GM23248 (cell line): Measurements from ENCODE around the gene PARD6B. TPM values are rescaled to one million over a fixed set of nuclear protein-coding genes. Genes with fewer than 3 reads are reported as not detected.
A peak's percentile ranks its signal among the peaks of the same experiment; 100 is the strongest.

Experiments used
- DNase-seq: peaks from one replicate; pipeline ENCODE4 v3.0.0-alpha.2; 2015
- H2AFZ ChIP-seq: fragments of 200-600 bp; sonication (generic); 2 replicates; pipeline ENCODE4 v1.6.1; 2016; ENCODE audit warnings: antibody characterized with exemption
- H3F3A ChIP-seq: fragments of 200-600 bp; sonication (generic); 2 replicates; pipeline ENCODE4 v1.6.1; 2016; ENCODE audit warnings: mild to moderate bottlenecking, antibody characterized with exemption, mixed run types; ENCODE audit not compliant: insufficient read depth
- H3K27ac ChIP-seq: fragments of 200-600 bp; sonication (generic); 2 replicates; pipeline ENCODE4 v1.5.1; 2016; ENCODE audit warnings: mild to moderate bottlenecking
- H3K27me3 ChIP-seq: fragments of 200-600 bp; sonication (generic); replicated peaks from 2 replicates; pipeline ENCODE4 v1.6.1; 2016; ENCODE audit warnings: mild to moderate bottlenecking; ENCODE audit not compliant: insufficient read depth
- H3K36me3 ChIP-seq: fragments of 200-600 bp; sonication (generic); 2 replicates; pipeline ENCODE4 v1.6.1; 2016; ENCODE audit warnings: low read depth, mild to moderate bottlenecking
- H3K4me1 ChIP-seq: fragments of 200-600 bp; sonication (generic); 2 replicates; pipeline ENCODE4 v1.6.1; 2016; ENCODE audit warnings: mild to moderate bottlenecking; ENCODE audit not compliant: insufficient read depth
- H3K4me2 ChIP-seq: fragments of 200-600 bp; sonication (generic); one replicate; pipeline ENCODE4 v1.6.1; 2016; ENCODE audit warnings: mild to moderate bottlenecking; ENCODE audit not compliant: unreplicated experiment
- H3K4me3 ChIP-seq: fragments of 200-600 bp; sonication (generic); 2 replicates; pipeline ENCODE4 v1.5.1; 2016; ENCODE audit warnings: mild to moderate bottlenecking
- H3K79me2 ChIP-seq: fragments of 200-600 bp; sonication (generic); 2 replicates; pipeline ENCODE4 v1.6.1; 2016; ENCODE audit warnings: mild to moderate bottlenecking; ENCODE audit not compliant: insufficient read depth
- H3K9ac ChIP-seq: fragments of 200-600 bp; sonication (generic); 2 replicates; pipeline ENCODE4 v1.6.1; 2016; ENCODE audit warnings: mild to moderate bottlenecking
- H3K9me2 ChIP-seq: fragments of 200-600 bp; sonication (generic); 2 replicates; pipeline ENCODE4 v1.6.1; 2016; ENCODE audit warnings: mixed run types, mild to moderate bottlenecking, moderate library complexity; ENCODE audit not compliant: insufficient read depth
- H3K9me3 ChIP-seq: fragments of 200-600 bp; sonication (generic); one replicate; pipeline ENCODE4 v1.6.1; 2017; ENCODE audit warnings: low read depth
- H4K20me1 ChIP-seq: fragments of 200-600 bp; sonication (generic); 2 replicates; pipeline ENCODE4 v1.6.0; 2016; ENCODE audit not compliant: insufficient read depth
- EZH2 ChIP-seq: fragments of 200-600 bp; sonication (generic); IDR thresholded peaks from 2 replicates; pipeline ENCODE4 v1.6.1; 2018; ENCODE audit warnings: antibody characterized with exemption, mild to moderate bottlenecking; ENCODE audit not compliant: insufficient read depth, poor library complexity, severe bottlenecking
- EZH2phosphoT487 ChIP-seq: fragments of 200-600 bp; sonication (generic); IDR thresholded peaks from 2 replicates; pipeline ENCODE4 v1.6.1; 2018; ENCODE audit warnings: antibody characterized with exemption, moderate library complexity, mild to moderate bottlenecking, low read depth; ENCODE audit not compliant: insufficient read depth
- WGBS, 2 experiments: methylation state at CpG; one replicate each; pipeline ENCODE4 v1.1.6; 2015 to 2017; ENCODE audit warnings: low lambda C conversion rate in 2 of 2, low coverage in 1 of 2; ENCODE audit errors: missing lambda C conversion rate in 2 of 2; 5-methylcytosine and 5-hydroxymethylcytosine counted together
- in situ Hi-C: fragments of 300-500 bp; cut with MboI; formaldehyde crosslinking; loops from 2 replicates; pipeline ENCODE4 v1.15.0; 2020
- polyA plus RNA-seq: library from polyadenylated mRNA; unstranded; fragments of >200 nt; fragmentation: Nextera tagmentation; extraction: Ambion mirVana; gene quantifications from 2 replicates; pipeline ENCODE4 v1.2.1, GENCODE V29; 2016
- total RNA-seq: library from RNA; depleted of rRNA; stranded (reverse); fragments of >200 nt; shearing (Covaris generic); gene quantifications from 2 replicates; pipeline ENCODE4 v1.2.3, GENCODE V29; 2014

PARD6B gene
- total and polyA plus RNA-seq, 2 experiments from 2014 or later, result 0.16 TPM; not detected in 1

GRCh38 chr20:50743087-50743486, 11.7 kb downstream of the PARD6B start:
- no peak for DNase-seq
- Histone ChIP-seq H3K27ac (no peak overlapping the region), H3K9ac (no peak overlapping the region), H2AFZ (no peak overlapping the region), H3K4me2 (no peak overlapping the region), H4K20me1 (no peaks in the 10 kb centered on the region), H3K4me3 (no peak overlapping the region), H3K9me3 (no peaks in the 10 kb centered on the region), H3K36me3 (no peaks in the 10 kb centered on the region), H3K79me2 (no peaks in the 10 kb centered on the region), H3K9me2 (no peaks in the 10 kb centered on the region), H3K4me1 (peaks cover 17% of the 10 kb centered on the region), H3F3A (peaks cover 14% of the 10 kb centered on the region), H3K27me3 (no peaks in the 10 kb centered on the region)
- in situ Hi-C loops, result loop anchor here (25.0 kb wide), 1 partner anchor 556 kb away; the partner anchor contains the start of gene CEBPB
- WGBS, 2 experiments, result 95 to 96% methylated on average over 4 of the region's 4 CpGs
- no peak for TF ChIP-seq EZH2phosphoT487
- TF ChIP-seq EZH2, result no peak

GRCh38 chr20:50744143-50744792, 12.9 kb downstream of the PARD6B start:
- H3K27me3 ChIP-seq, result no peaks in the 10 kb centered on the region
- in situ Hi-C loops, result loop anchor here (25.0 kb wide), 1 partner anchor 557 kb away; the partner anchor contains the start of gene CEBPB
- H3K9me3 ChIP-seq, result no peaks in the 10 kb centered on the region
- no peak for TF ChIP-seq EZH2phosphoT487
- no peak for TF ChIP-seq EZH2
- peak; percentile 91 for DNase-seq
- H3K9me2 ChIP-seq, result no peaks in the 10 kb centered on the region
- no peak overlapping the region for H3K4me3 ChIP-seq
- H3K4me1 ChIP-seq, result peaks cover 17% of the 10 kb centered on the region
- H3F3A ChIP-seq, result peaks cover 14% of the 10 kb centered on the region
- H4K20me1 ChIP-seq, result no peaks in the 10 kb centered on the region
- H2AFZ ChIP-seq, result peak overlapping the region; percentile 93
- WGBS, 2 experiments, result 36 to 37% methylated on average over 15 of the region's 15 CpGs
- H3K36me3 ChIP-seq, result no peaks in the 10 kb centered on the region
- peak overlapping the region; percentile 70 for H3K27ac ChIP-seq
- H3K79me2 ChIP-seq, result no peaks in the 10 kb centered on the region
- peak overlapping the region; percentile 59 for H3K9ac ChIP-seq
- H3K4me2 ChIP-seq, result peak overlapping the region; percentile 74

GRCh38 chr20:50745634-50746137, 14.3 kb downstream of the PARD6B start:
- 61 to 74% methylated on average over 2 of the region's 2 CpGs for WGBS, 2 experiments
- no peaks in the 10 kb centered on the region for H3K27me3 ChIP-seq
- H2AFZ ChIP-seq, result no peak overlapping the region
- H3K27ac ChIP-seq, result no peak overlapping the region
- H4K20me1 ChIP-seq, result no peaks in the 10 kb centered on the region
- H3K9me3 ChIP-seq, result no peaks in the 10 kb centered on the region
- H3K4me3 ChIP-seq, result no peak overlapping the region
- no peak overlapping the region for H3K4me2 ChIP-seq
- no peak overlapping the region for H3K9ac ChIP-seq
- in situ Hi-C loops, result loop anchor here (25.0 kb wide), 1 partner anchor 558 kb away; the partner anchor contains the start of gene CEBPB
- TF ChIP-seq EZH2, result no peak
- no peak for TF ChIP-seq EZH2phosphoT487
- no peaks in the 10 kb centered on the region for H3K9me2 ChIP-seq
- H3K79me2 ChIP-seq, result no peaks in the 10 kb centered on the region
- H3K4me1 ChIP-seq, result peaks cover 17% of the 10 kb centered on the region
- no peak for DNase-seq
- H3F3A ChIP-seq, result peaks cover 14% of the 10 kb centered on the region
- H3K36me3 ChIP-seq, result no peaks in the 10 kb centered on the region

GRCh38 chr20:50746138-50746940, 15.0 kb downstream of the PARD6B start:
- H3K27me3 ChIP-seq, result no peaks in the 10 kb centered on the region
- WGBS, 2 experiments, result 95% methylated on average over 3 of the region's 3 CpGs
- in situ Hi-C loops, result loop anchor here (25.0 kb wide), 1 partner anchor 559 kb away; the partner anchor contains the start of gene CEBPB
- H3K27ac ChIP-seq, result no peak overlapping the region
- peaks cover 17% of the 10 kb centered on the region for H3K4me1 ChIP-seq
- H3K36me3 ChIP-seq, result no peaks in the 10 kb centered on the region
- no peak overlapping the region for H3K4me3 ChIP-seq
- peaks cover 14% of the 10 kb centered on the region for H3F3A ChIP-seq
- no peak for TF ChIP-seq EZH2
- TF ChIP-seq EZH2phosphoT487, result no peak
- H3K4me2 ChIP-seq, result no peak overlapping the region
- no peaks in the 10 kb centered on the region for H3K9me2 ChIP-seq
- H3K9ac ChIP-seq, result no peak overlapping the region
- peak; percentile 21 for DNase-seq
- H3K9me3 ChIP-seq, result no peaks in the 10 kb centered on the region
- no peaks in the 10 kb centered on the region for H3K79me2 ChIP-seq
- H4K20me1 ChIP-seq, result no peaks in the 10 kb centered on the region
- no peak overlapping the region for H2AFZ ChIP-seq
